ENCODE results near the gene PEAR1.

Gene PEAR1

DNA sequence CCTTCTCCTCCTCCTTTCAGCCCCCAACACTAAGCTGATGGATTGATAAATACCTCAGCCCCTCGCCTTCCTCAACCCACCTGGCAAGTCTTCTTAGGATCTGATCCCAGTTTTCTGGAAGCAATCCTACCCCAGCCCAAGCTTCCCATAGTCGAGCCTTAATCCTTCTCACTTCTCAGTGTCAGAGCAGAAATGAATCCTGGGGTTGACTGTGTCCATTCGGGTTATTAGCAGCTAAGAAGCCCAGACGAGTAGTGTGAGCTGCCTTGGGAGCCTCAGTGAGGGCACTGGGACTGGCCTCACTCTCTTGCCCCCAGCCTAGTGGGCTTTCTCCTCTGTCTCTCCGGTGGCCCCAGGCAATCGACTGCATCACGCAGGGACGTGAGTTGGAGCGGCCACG lies 12.4 kb upstream of the PEAR1 start:
- TF ChIP-seq GABPA (IDR thresholded peaks at IDR 0.05; ENCODE audit: low read depth), result no peak
- TF ChIP-seq, protein P1, sequence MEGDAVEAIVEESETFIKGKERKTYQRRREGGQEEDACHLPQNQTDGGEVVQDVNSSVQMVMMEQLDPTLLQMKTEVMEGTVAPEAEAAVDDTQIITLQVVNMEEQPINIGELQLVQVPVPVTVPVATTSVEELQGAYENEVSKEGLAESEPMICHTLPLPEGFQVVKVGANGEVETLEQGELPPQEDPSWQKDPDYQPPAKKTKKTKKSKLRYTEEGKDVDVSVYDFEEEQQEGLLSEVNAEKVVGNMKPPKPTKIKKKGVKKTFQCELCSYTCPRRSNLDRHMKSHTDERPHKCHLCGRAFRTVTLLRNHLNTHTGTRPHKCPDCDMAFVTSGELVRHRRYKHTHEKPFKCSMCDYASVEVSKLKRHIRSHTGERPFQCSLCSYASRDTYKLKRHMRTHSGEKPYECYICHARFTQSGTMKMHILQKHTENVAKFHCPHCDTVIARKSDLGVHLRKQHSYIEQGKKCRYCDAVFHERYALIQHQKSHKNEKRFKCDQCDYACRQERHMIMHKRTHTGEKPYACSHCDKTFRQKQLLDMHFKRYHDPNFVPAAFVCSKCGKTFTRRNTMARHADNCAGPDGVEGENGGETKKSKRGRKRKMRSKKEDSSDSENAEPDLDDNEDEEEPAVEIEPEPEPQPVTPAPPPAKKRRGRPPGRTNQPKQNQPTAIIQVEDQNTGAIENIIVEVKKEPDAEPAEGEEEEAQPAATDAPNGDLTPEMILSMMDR (IDR thresholded peaks at IDR 0.05; ENCODE audit: insufficient read depth, low read length), result no peak
- TF ChIP-seq, protein P2, sequence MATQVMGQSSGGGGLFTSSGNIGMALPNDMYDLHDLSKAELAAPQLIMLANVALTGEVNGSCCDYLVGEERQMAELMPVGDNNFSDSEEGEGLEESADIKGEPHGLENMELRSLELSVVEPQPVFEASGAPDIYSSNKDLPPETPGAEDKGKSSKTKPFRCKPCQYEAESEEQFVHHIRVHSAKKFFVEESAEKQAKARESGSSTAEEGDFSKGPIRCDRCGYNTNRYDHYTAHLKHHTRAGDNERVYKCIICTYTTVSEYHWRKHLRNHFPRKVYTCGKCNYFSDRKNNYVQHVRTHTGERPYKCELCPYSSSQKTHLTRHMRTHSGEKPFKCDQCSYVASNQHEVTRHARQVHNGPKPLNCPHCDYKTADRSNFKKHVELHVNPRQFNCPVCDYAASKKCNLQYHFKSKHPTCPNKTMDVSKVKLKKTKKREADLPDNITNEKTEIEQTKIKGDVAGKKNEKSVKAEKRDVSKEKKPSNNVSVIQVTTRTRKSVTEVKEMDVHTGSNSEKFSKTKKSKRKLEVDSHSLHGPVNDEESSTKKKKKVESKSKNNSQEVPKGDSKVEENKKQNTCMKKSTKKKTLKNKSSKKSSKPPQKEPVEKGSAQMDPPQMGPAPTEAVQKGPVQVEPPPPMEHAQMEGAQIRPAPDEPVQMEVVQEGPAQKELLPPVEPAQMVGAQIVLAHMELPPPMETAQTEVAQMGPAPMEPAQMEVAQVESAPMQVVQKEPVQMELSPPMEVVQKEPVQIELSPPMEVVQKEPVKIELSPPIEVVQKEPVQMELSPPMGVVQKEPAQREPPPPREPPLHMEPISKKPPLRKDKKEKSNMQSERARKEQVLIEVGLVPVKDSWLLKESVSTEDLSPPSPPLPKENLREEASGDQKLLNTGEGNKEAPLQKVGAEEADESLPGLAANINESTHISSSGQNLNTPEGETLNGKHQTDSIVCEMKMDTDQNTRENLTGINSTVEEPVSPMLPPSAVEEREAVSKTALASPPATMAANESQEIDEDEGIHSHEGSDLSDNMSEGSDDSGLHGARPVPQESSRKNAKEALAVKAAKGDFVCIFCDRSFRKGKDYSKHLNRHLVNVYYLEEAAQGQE (IDR thresholded peaks at IDR 0.05; ENCODE audit: insufficient replicate concordance, low read depth), result no peak
- no peak for TF ChIP-seq SPI1 (IDR thresholded peaks at IDR 0.05; ENCODE audit: borderline replicate concordance, low read depth)
- TF ChIP-seq POLR2AphosphoS5 (IDR thresholded peaks at IDR 0.05; ENCODE audit: low read depth), result no peak
- Histone ChIP-seq H3K4me3 (replicated peaks; ENCODE audit: insufficient read depth, low read length) (no peak overlapping the region), H3K27me3 (ENCODE audit: insufficient read depth, poor library complexity, severe bottlenecking) (peaks cover 28% of the 10 kb centered on the region), H3K27ac (replicated peaks) (no peak overlapping the region)
- DNase-seq (ENCODE audit: low read depth in 1 of 2, low spot score in 1 of 2), result no peak

DNA sequence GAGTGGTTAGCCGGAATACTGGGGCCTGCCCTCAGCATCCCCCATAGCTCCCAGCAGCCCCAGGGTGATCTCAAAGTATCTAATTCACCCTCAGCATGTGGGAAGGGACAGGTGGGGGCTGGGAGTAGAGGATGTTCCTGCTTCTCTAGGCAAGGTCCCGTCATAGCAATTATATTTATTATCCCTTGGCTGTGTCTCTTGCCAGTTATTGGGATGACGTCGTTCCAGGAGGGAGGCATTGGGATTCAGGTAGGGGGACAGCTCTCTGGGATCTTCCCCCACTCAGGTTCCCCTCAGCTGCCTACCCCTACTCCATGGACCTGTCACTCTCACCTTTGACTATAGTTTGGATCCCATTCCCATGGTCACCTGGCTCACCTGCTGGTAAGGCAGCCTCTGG lies 11.9 kb upstream of the PEAR1 start:
- Histone ChIP-seq H3K27me3 (ENCODE audit: insufficient read depth, poor library complexity, severe bottlenecking) (peaks cover 24% of the 10 kb centered on the region), H3K4me3 (replicated peaks; ENCODE audit: insufficient read depth, low read length) (no peak overlapping the region), H3K27ac (replicated peaks) (no peak overlapping the region)
- TF ChIP-seq, protein P2 (IDR thresholded peaks at IDR 0.05; ENCODE audit: insufficient replicate concordance, low read depth), result no peak
- no peak for TF ChIP-seq GABPA (IDR thresholded peaks at IDR 0.05; ENCODE audit: low read depth)
- TF ChIP-seq POLR2AphosphoS5 (IDR thresholded peaks at IDR 0.05; ENCODE audit: low read depth), result no peak
- TF ChIP-seq SPI1 (IDR thresholded peaks at IDR 0.05; ENCODE audit: borderline replicate concordance, low read depth), result no peak
- TF ChIP-seq, protein P1 (IDR thresholded peaks at IDR 0.05; ENCODE audit: insufficient read depth, low read length), result no peak
- no peak for DNase-seq (ENCODE audit: low read depth in 1 of 2, low spot score in 1 of 2)

DNA sequence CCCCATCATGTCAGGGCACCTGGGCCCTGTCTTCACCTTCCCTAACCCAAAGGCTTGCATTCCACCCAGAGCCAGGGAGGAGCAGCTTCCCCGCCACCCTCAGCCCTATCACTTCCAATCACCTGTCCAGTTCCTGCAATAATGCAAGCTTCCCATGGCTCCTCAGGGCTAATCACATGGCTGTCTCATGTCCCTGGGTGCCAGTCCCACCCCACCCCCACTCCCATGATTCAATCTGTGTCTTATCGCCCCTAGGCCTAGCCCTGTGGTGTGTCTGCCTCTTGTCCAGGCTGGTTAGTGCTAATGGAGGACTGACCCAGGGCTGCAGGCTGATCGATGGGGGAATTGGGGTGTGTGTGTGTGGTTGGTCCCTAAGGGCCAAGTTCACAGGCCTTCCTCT lies 11.0 kb upstream of the PEAR1 start:
- no peak for DNase-seq (ENCODE audit: low read depth in 1 of 2, low spot score in 1 of 2)
- Histone ChIP-seq H3K27me3 (ENCODE audit: insufficient read depth, poor library complexity, severe bottlenecking) (peaks cover 17% of the 10 kb centered on the region), H3K4me3 (replicated peaks; ENCODE audit: insufficient read depth, low read length) (no peak overlapping the region), H3K27ac (replicated peaks) (no peak overlapping the region)
- no peak for TF ChIP-seq SPI1 (IDR thresholded peaks at IDR 0.05; ENCODE audit: borderline replicate concordance, low read depth)
- TF ChIP-seq POLR2AphosphoS5 (IDR thresholded peaks at IDR 0.05; ENCODE audit: low read depth), result no peak
- TF ChIP-seq, protein P1 (IDR thresholded peaks at IDR 0.05; ENCODE audit: insufficient read depth, low read length), result no peak
- TF ChIP-seq, protein P2 (IDR thresholded peaks at IDR 0.05; ENCODE audit: insufficient replicate concordance, low read depth), result no peak
- no peak for TF ChIP-seq GABPA (IDR thresholded peaks at IDR 0.05; ENCODE audit: low read depth)
